HG03095 (cell line): ENCODE measurements around the gene WDR59.
"Not testable (repeated sequence)": the region's sequence is repeated elsewhere in the genome, so short reads cannot be mapped to it uniquely, and the experiment has no call there.

Experiments used
- ATAC-seq: cut with Tn5 transposase; IDR thresholded peaks from one replicate; pipeline ENCODE4 v1.9.1; 2021; ENCODE audit warnings: moderate library complexity; ENCODE audit not compliant: unreplicated experiment

WDR59 gene

GRCh38 chr16:74908759-74909158 is 76.2 kb downstream of the WDR59 start:
- ATAC-seq = not testable (repeated sequence)

- no peak for ATAC-seq
Observed at GRCh38 chr16:74903901-74904678, 80.8 kb downstream of the WDR59 start.

- no peak for ATAC-seq
Observed at GRCh38 chr16:74903120-74903519, 81.8 kb downstream of the WDR59 start.

- ATAC-seq = no peak
Observed at GRCh38 chr16:74902161-74902560, 82.8 kb downstream of the WDR59 start.

GRCh38 chr16:74901606-74902005 is 83.3 kb downstream of the WDR59 start:
- ATAC-seq = no peak

GRCh38 chr16:74899816-74900215 is 85.1 kb downstream of the WDR59 start:
- no peak for ATAC-seq

- ATAC-seq = no peak
Observed at GRCh38 chr16:74898659-74899058, 86.3 kb downstream of the WDR59 start.

- ATAC-seq = no peak
Observed at GRCh38 chr16:74896389-74897370, 88.2 kb downstream of the WDR59 start.

- no peak for ATAC-seq
Observed at GRCh38 chr16:74893541-74893940, 91.4 kb downstream of the WDR59 start.

GRCh38 chr16:74892574-74893461 is 92.1 kb downstream of the WDR59 start:
- ATAC-seq = peak; percentile 95

- no peak for ATAC-seq
Observed at GRCh38 chr16:74888888-74889287, 96.0 kb downstream of the WDR59 start.

GRCh38 chr16:74888232-74888862 is 96.6 kb downstream of the WDR59 start:
- ATAC-seq = no peak

- no peak for ATAC-seq
Observed at GRCh38 chr16:74887084-74887483, 97.8 kb downstream of the WDR59 start.

GRCh38 chr16:74877706-74878105 is 107.2 kb downstream of the WDR59 start:
- no peak for ATAC-seq

- no peak for ATAC-seq
Observed at GRCh38 chr16:74874912-74875546, 109.9 kb downstream of the WDR59 start.

GRCh38 chr16:74874123-74874522 is 110.8 kb downstream of the WDR59 start:
- ATAC-seq = no peak

GRCh38 chr16:74872302-74872701 is 112.6 kb downstream of the WDR59 start:
- ATAC-seq = no peak

GRCh38 chr16:74871608-74872007 is 113.3 kb downstream of the WDR59 start:
- ATAC-seq = no peak

- ATAC-seq = no peak
Observed at GRCh38 chr16:74868501-74868900, 116.4 kb downstream of the WDR59 start.

GRCh38 chr16:74868035-74868434 is 116.9 kb downstream of the WDR59 start:
- no peak for ATAC-seq
